Adrenal gland (tissue), 12 donors: ENCODE data around the gene NUSAP1. TPM values are rescaled to one million over a fixed set of nuclear protein-coding genes. Genes with fewer than 3 reads are reported as not detected.

Experiments used
- DNase-seq, 7 donors: peaks; one replicate each; pipeline ENCODE4 v3.0.0-alpha.2; 2019 to 2020
- H3K27ac ChIP-seq, 5 donors: fragments of 200-600 bp; sonication (generic) in 4 of 5; 1 replicate in 3 of 5; 2 replicates in 2 of 5; pipeline versions ENCODE4 v1.5.1 to v1.8.0; 2016 to 2020; ENCODE audit warnings: mild to moderate bottlenecking in 1 of 5
- H3K27me3 ChIP-seq: fragments of 200-600 bp; 2 replicates; pipeline ENCODE4 v1.8.0; 2021
- H3K36me3 ChIP-seq, 2 donors: fragments of 200-600 bp; replicated peaks in 1 of 2; 1 replicate in 1 of 2; 2 replicates in 1 of 2; pipeline versions ENCODE4 v1.5.1 to v1.8.0; 2018 to 2022
- H3K4me1 ChIP-seq, 2 donors: fragments of 200-600 bp; replicated peaks in 1 of 2; 1 replicate in 1 of 2; 2 replicates in 1 of 2; pipeline versions ENCODE4 v1.5.1 to v1.8.0; 2018 to 2021
- H3K4me3 ChIP-seq, 4 donors: fragments of 200-600 bp; sonication (generic) in 3 of 4; one replicate each; pipeline ENCODE4 v1.5.1; 2016 to 2018
- H3K9me3 ChIP-seq, 3 donors: fragments of 200-600 bp; sonication (generic) in 1 of 3; replicated peaks in 1 of 3; 1 replicate in 2 of 3; 2 replicates in 1 of 3; pipeline versions ENCODE4 v1.5.1 to v1.8.0; 2016 to 2021
- CTCF ChIP-seq, 6 experiments: fragments of 450-650 bp in 4 of 6; fragments of 200-600 bp in 2 of 6; sonication (generic) in 1 of 6; IDR thresholded peaks; 1 replicate in 5 of 6; 2 replicates in 1 of 6; pipeline versions ENCODE4 v1.5.1 to v1.8.0; 2016 to 2021; ENCODE audit warnings: antibody characterized with exemption in 6 of 6, mild to moderate bottlenecking in 2 of 6, moderate library complexity in 1 of 6
- POLR2A ChIP-seq, 2 donors: fragments of 450-650 bp; IDR thresholded peaks; one replicate each; pipeline ENCODE4 v1.6.1; 2017; ENCODE audit warnings: antibody characterized with exemption in 2 of 2, mild to moderate bottlenecking in 2 of 2, moderate library complexity in 1 of 2
- WGBS, 4 donors: extraction: QIAGEN DNeasy Blood & Tissue Kit in 2 of 4; methylation state at CpG; one replicate each; pipeline versions ENCODE4 v1.1.5 to v1.1.7; 2013 to 2017; 5-methylcytosine and 5-hydroxymethylcytosine counted together
- intact Hi-C, 2 donors: fragments of 100-400 bp; cut with DNase I; formaldehyde crosslinking; loops; one replicate each; pipeline versions ENCODE4 v1.14.1 to v1.15.0; 2022 to 2023
- polyA plus RNA-seq, 3 donors: library from polyadenylated mRNA; stranded (reverse); fragments of 200-250 nt in 2 of 3; fragments of 350-450 nt in 1 of 3; fragmentation: Illumina TruSeq in 1 of 3; extraction: RNeasy Lipid Tissue Mini Kit (QIAGEN cat#74804) in 1 of 3; gene quantifications; one replicate each; pipeline ENCODE4 v1.2.3, GENCODE V29; 2013 to 2014
- total RNA-seq, 9 donors: library from RNA; depleted of rRNA in 4 of 9; stranded (reverse); fragments of >200 nt in 4 of 9; fragments of 120-200 nt in 1 of 9; fragmentation: NEBNext Ultra II Directional in 1 of 9; extraction: Animal tissue kit (Norgen Biotek cat#: 25700) in 1 of 9; gene quantifications; one replicate each; pipeline versions ENCODE4 v1.1.0 to v1.2.4, GENCODE V29; 2013 to 2023
- donor health status: healthy with polysubstance abuse.
- donor health status: Bipolar disorder and iron deficiency.
- donor health status: DM: yes; HTN: yes; CAD: no.
- donor health status: DM: no; HTN: no; CAD: no.
- donor health status: DM: no; HTN: no; CAD: no.
- donor health status: DM: yes; HTN: yes; CAD: no.

Gene NUSAP1
- total and polyA plus RNA-seq, 12 donors: 6.5 to 74.3 (median 22.4) TPM

- DNase-seq: no peak
- TF ChIP-seq POLR2A (IDR thresholded peaks at IDR 0.05) (no peak), CTCF (IDR thresholded peaks at IDR 0.05) (no peak)
- no peaks in the 10 kb centered on the region for H3K27me3 ChIP-seq
- WGBS, 4 donors: 90 to 100% (median 95%) methylated on average over 1 of the region's 1 CpG
- H3K9me3 ChIP-seq: no peaks in the 10 kb centered on the region
- intact Hi-C loops: no loop called here
- H3K4me3 ChIP-seq: no peak overlapping the region
- H3K4me1 ChIP-seq: no peaks in the 10 kb centered on the region
- no peak overlapping the region for H3K27ac ChIP-seq
- H3K36me3 ChIP-seq: no peaks in the 10 kb centered on the region
These were observed 9.1 kb upstream of the NUSAP1 start for GRCh38 chr15:41323611-41324010.

GRCh38 chr15:41331281-41331680 lies 1.4 kb upstream of the NUSAP1 start:
- Histone ChIP-seq H3K4me1 (peaks cover 10 to 15% of the 10 kb centered on the region in 2 donors), H3K27me3 (no peaks in the 10 kb centered on the region), H3K27ac (no peak overlapping the region), H3K9me3 (no peaks in the 10 kb centered on the region), H3K4me3 (peak overlapping the region in 1 of 4 donors; percentile 57), H3K36me3 (no peaks in the 10 kb centered on the region)
- intact Hi-C loops: no loop called here
- 78 to 84% (median 82%) methylated on average over 6 of the region's 6 CpGs for WGBS, 4 donors
- TF ChIP-seq POLR2A (IDR thresholded peaks at IDR 0.05): no peak
- no peak for TF ChIP-seq CTCF (IDR thresholded peaks at IDR 0.05)
- DNase-seq: peak in 1 of 7 donors; percentile 35

GRCh38 chr15:41331833-41332193 lies 868 bp upstream of the NUSAP1 start:
- DNase-seq: peak in 4 of 7 donors; percentile 67 to 85 (median 76)
- Histone ChIP-seq H3K4me1 (peaks cover 10 to 15% of the 10 kb centered on the region in 2 donors), H3K36me3 (no peaks in the 10 kb centered on the region), H3K9me3 (no peaks in the 10 kb centered on the region), H3K27me3 (no peaks in the 10 kb centered on the region), H3K27ac (peak overlapping the region in 4 of 5 donors; percentile 57 to 82 (median 74)), H3K4me3 (peak overlapping the region; percentile 31 to 89 (median 62))
- intact Hi-C loops: no loop called here
- WGBS, 4 donors: 2 to 5% (median 3%) methylated on average over 11 to 14 of the region's 14 CpGs
- peak in 3 of 6 experiments; percentile 69 to 74 (median 71) for TF ChIP-seq CTCF (IDR thresholded peaks at IDR 0.05)
- no peak for TF ChIP-seq POLR2A (IDR thresholded peaks at IDR 0.05)

GRCh38 chr15:41333026-41333562 lies 413 bp downstream of the NUSAP1 start:
- TF ChIP-seq POLR2A (IDR thresholded peaks at IDR 0.05): no peak
- no peak for TF ChIP-seq CTCF (IDR thresholded peaks at IDR 0.05)
- no peaks in the 10 kb centered on the region for H3K9me3 ChIP-seq
- H3K4me3 ChIP-seq: peak overlapping the region; percentile 3 to 76 (median 35)
- 0 to 1% (median 0%) methylated on average over 14 to 26 of the region's 26 CpGs for WGBS, 4 donors
- intact Hi-C loops: no loop called here
- H3K27me3 ChIP-seq: no peaks in the 10 kb centered on the region
- peaks cover 10 to 15% of the 10 kb centered on the region in 2 donors for H3K4me1 ChIP-seq
- peak overlapping the region; percentile 57 to 91 (median 78) for H3K27ac ChIP-seq
- no peak for DNase-seq
- no peaks in the 10 kb centered on the region for H3K36me3 ChIP-seq
